Measurements from ENCODE around the gene TM2D1.

GRCh38 chr1:61639608-61640336 is 85.2 kb downstream of the TM2D1 start:
- TF ChIP-seq POLR2A (IDR thresholded peaks at IDR 0.05) = no peak
- no peak for TF ChIP-seq CTCF (IDR thresholded peaks at IDR 0.05)
- no peak for TF ChIP-seq EP300 (IDR thresholded peaks at IDR 0.05)

Data from ovary (tissue), 3 donors.